T-cell (primary cell): ENCODE results near the gene RBM12. TPM values are rescaled to one million over a fixed set of nuclear protein-coding genes. Genes with fewer than 3 reads are reported as not detected.
"Not testable (repeated sequence)": the region's sequence is repeated elsewhere in the genome, so short reads cannot be mapped to it uniquely, and the experiment has no call there.

Experiments
- ATAC-seq, 4 experiments: fragments of 200-7000 bp in 3 of 4; fragments of 150-1000 bp in 1 of 4; cut with Tn5 transposase; replicated peaks in 1 of 4; 1 replicate in 3 of 4; 2 replicates in 1 of 4; pipeline ENCODE4 v1.10.0; 2021; ENCODE audit warnings: moderate library complexity in 3 of 4, mild to moderate bottlenecking in 2 of 4, moderate number of reproducible peaks in 1 of 4
- CTCF ChIA-PET, 2 donors: fragments of 300-600 bp; sonication (Branson Sonifier 250); formaldehyde crosslinking; loops; one replicate each; lab custom pipeline; 2022; ENCODE audit warnings: antibody characterized with exemption in 2 of 2; lab: Charles Lee
- POLR2A ChIA-PET, 2 donors: fragments of 300-600 bp; sonication (Branson Sonifier 250); formaldehyde crosslinking; loops; one replicate each; lab custom pipeline; 2022; ENCODE audit warnings: antibody characterized with exemption in 2 of 2; lab: Charles Lee
- DNase-seq, 35 experiments: peaks; one replicate each; pipeline versions ENCODE4 v3.0.0 to v3.0.0-alpha.2; 2013 to 2023
- H3K27ac ChIP-seq: one replicate; pipeline ENCODE4 v1.5.1; 2013; ENCODE audit warnings: low read length
- H3K27me3 ChIP-seq, 2 experiments: replicated peaks in 1 of 2; 1 replicate in 1 of 2; 2 replicates in 1 of 2; pipeline versions ENCODE4 v1.6.1 to v1.7.0; 2013; ENCODE audit warnings: low read length in 1 of 2, mixed read lengths in 1 of 2; ENCODE audit not compliant: control insufficient read depth in 2 of 2, insufficient read depth in 2 of 2; ENCODE audit errors: extremely low read depth in 1 of 2
- H3K36me3 ChIP-seq, 2 donors: 1 replicate in 1 of 2; 2 replicates in 1 of 2; pipeline versions ENCODE4 v1.6.1 to v1.7.0; 2013; ENCODE audit warnings: low read length in 1 of 2; ENCODE audit not compliant: control insufficient read depth in 2 of 2, insufficient read depth in 1 of 2; ENCODE audit errors: extremely low read depth in 1 of 2
- H3K4me1 ChIP-seq, 2 experiments: 1 replicate in 1 of 2; 2 replicates in 1 of 2; pipeline versions ENCODE4 v1.6.1 to v1.7.0; 2013; ENCODE audit warnings: low read length in 2 of 2, mixed read lengths in 1 of 2; ENCODE audit not compliant: insufficient read depth in 2 of 2, control insufficient read depth in 1 of 2; ENCODE audit errors: extremely low read depth in 1 of 2
- H3K4me3 ChIP-seq, 2 donors: 1 replicate in 1 of 2; 2 replicates in 1 of 2; pipeline versions ENCODE4 v1.5.1 to v1.7.0; 2013; ENCODE audit warnings: mild to moderate bottlenecking in 2 of 2, low read length in 1 of 2, moderate library complexity in 1 of 2; ENCODE audit not compliant: control insufficient read depth in 1 of 2; ENCODE audit errors: extremely low read depth in 1 of 2
- H3K9me3 ChIP-seq: 2 replicates; pipeline ENCODE4 v1.7.0; 2013
- H3K27ac Mint-ChIP-seq, 2 donors: one replicate each; pipeline ENCODE4 v1.8.0; 2020 to 2021; ENCODE audit warnings: mild to moderate bottlenecking in 2 of 2, mixed read lengths in 2 of 2
- H3K27me3 Mint-ChIP-seq, 2 donors: one replicate each; pipeline ENCODE4 v1.8.0; 2021 to 2022; ENCODE audit warnings: mixed read lengths in 2 of 2
- H3K36me3 Mint-ChIP-seq: one replicate; pipeline ENCODE4 v1.8.0; 2021; ENCODE audit warnings: mixed read lengths
- H3K4me1 Mint-ChIP-seq, 3 donors: one replicate each; pipeline ENCODE4 v1.8.0; 2020 to 2022; ENCODE audit warnings: mixed read lengths in 3 of 3, mild to moderate bottlenecking in 1 of 3
- H3K4me3 Mint-ChIP-seq, 3 donors: one replicate each; pipeline ENCODE4 v1.8.0; 2020 to 2022; ENCODE audit warnings: mild to moderate bottlenecking in 3 of 3, mixed read lengths in 3 of 3, moderate library complexity in 3 of 3
- H3K9me3 Mint-ChIP-seq, 3 donors: one replicate each; pipeline ENCODE4 v1.8.0; 2020 to 2022; ENCODE audit warnings: mixed read lengths in 3 of 3
- WGBS: methylation state at CpG from one replicate; pipeline ENCODE4 v1.1.5; 2013; ENCODE audit warnings: missing lambda C conversion rate; ENCODE audit not compliant: insufficient coverage; 5-methylcytosine and 5-hydroxymethylcytosine counted together
- total RNA-seq, 35 experiments: library from RNA in 6 of 35; stranded (reverse) in 6 of 35; fragments of 120-200 nt in 1 of 35; gene quantifications; one replicate each; pipeline versions ENCODE4 v1.2.1 to v1.2.4 and lab custom pipeline; 2013 to 2026

RBM12 gene
- total RNA-seq, 5 donors from 2014 or later (not counting 1 experiment from before 2014, with no cell fraction given): 89.5 to 113 (median 109) TPM

GRCh38 chr20:35710884-35711587 lies 46.3 kb upstream of the RBM12 start:
- ATAC-seq (no peak), DNase-seq (no peak)
- peaks cover 49 to 61% (median 59%) of the 10 kb centered on the region in 3 donors for H3K4me1 Mint-ChIP-seq
- no peaks in the 10 kb centered on the region for H3K27me3 ChIP-seq
- H3K27me3 Mint-ChIP-seq: no peaks in the 10 kb centered on the region
- H3K27ac ChIP-seq: peak overlapping the region; percentile 35
- CTCF ChIA-PET: interaction anchor here in 1 of 2 donors (0.6 to 1.3 kb wide), 4 partner anchors 8 to 263 kb away, joined by 3 to 4 read pairs (median 3); no protein-coding TSS in a partner anchor
- peaks cover 2 to 22% of the 10 kb centered on the region in 2 experiments for H3K4me1 ChIP-seq
- no CpG with 5 or more reads among the region's 6 CpGs for WGBS
- POLR2A ChIA-PET: interaction anchor here (0.5 to 3.1 kb wide), 12 partner anchors 8 to 65 kb away, joined by 3 to 29 read pairs (median 4); partner anchors contain the start of gene RBM39 (in 1 of the 2)
- no peak overlapping the region for H3K4me3 ChIP-seq
- peaks cover 53% of the 10 kb centered on the region for H3K36me3 Mint-ChIP-seq
- no peaks in the 10 kb centered on the region for H3K9me3 ChIP-seq
- H3K36me3 ChIP-seq: peaks cover 14 to 89% of the 10 kb centered on the region in 2 donors
- H3K27ac Mint-ChIP-seq: peak overlapping the region; percentile 78 to 79
- peak overlapping the region in 2 of 3 donors; percentile 43 to 47 for H3K4me3 Mint-ChIP-seq
- H3K9me3 Mint-ChIP-seq: no peaks in the 10 kb centered on the region

GRCh38 chr20:35710039-35710438 lies 45.3 kb upstream of the RBM12 start:
- Histone ChIP-seq H3K4me3 (no peak overlapping the region), H3K9me3 (no peaks in the 10 kb centered on the region), H3K27ac (no peak overlapping the region), H3K27me3 (no peaks in the 10 kb centered on the region), H3K4me1 (peaks cover 2 to 18% of the 10 kb centered on the region in 2 experiments), H3K36me3 (peaks cover 10 to 89% of the 10 kb centered on the region in 2 donors)
- ATAC-seq (no peak), DNase-seq (no peak)
- H3K4me3 Mint-ChIP-seq: no peak overlapping the region
- H3K27me3 Mint-ChIP-seq: no peaks in the 10 kb centered on the region
- H3K36me3 Mint-ChIP-seq: peaks cover 55% of the 10 kb centered on the region
- H3K9me3 Mint-ChIP-seq: no peaks in the 10 kb centered on the region
- H3K27ac Mint-ChIP-seq: no peak overlapping the region
- peaks cover 40 to 54% (median 53%) of the 10 kb centered on the region in 3 donors for H3K4me1 Mint-ChIP-seq
- CTCF ChIA-PET: interaction anchor here (0.6 to 0.9 kb wide), 2 partner anchors 25 kb away, joined by 3 read pairs; no protein-coding TSS in a partner anchor
- POLR2A ChIA-PET: interaction anchor here (0.5 to 3.1 kb wide), 12 partner anchors 8 to 113 kb away, joined by 3 to 29 read pairs (median 4); no protein-coding TSS in a partner anchor

- H3K9me3 ChIP-seq: no peaks in the 10 kb centered on the region
- WGBS: no CpG with 5 or more reads among the region's 1 CpG
- no peaks in the 10 kb centered on the region for H3K9me3 Mint-ChIP-seq
- DNase-seq: no peak
- peaks cover 2 to 17% of the 10 kb centered on the region in 2 experiments for H3K4me1 ChIP-seq
- H3K36me3 Mint-ChIP-seq: peaks cover 61% of the 10 kb centered on the region
- CTCF ChIA-PET: no interaction called here
- POLR2A ChIA-PET: interaction anchor here (0.6 to 2.8 kb wide), 7 partner anchors 9 to 224 kb away, joined by 3 to 12 read pairs (median 4); no protein-coding TSS in a partner anchor
- H3K27me3 Mint-ChIP-seq: no peaks in the 10 kb centered on the region
- H3K27ac Mint-ChIP-seq: peak overlapping the region; percentile 24 to 70
- peaks cover 43 to 57% (median 54%) of the 10 kb centered on the region in 3 donors for H3K4me1 Mint-ChIP-seq
- H3K4me3 ChIP-seq: no peak overlapping the region
- no peak overlapping the region for H3K4me3 Mint-ChIP-seq
- H3K27ac ChIP-seq: peak overlapping the region; percentile 24
- peaks cover 9 to 90% of the 10 kb centered on the region in 2 donors for H3K36me3 ChIP-seq
- no peaks in the 10 kb centered on the region for H3K27me3 ChIP-seq
- ATAC-seq: no peak
Measured at GRCh38 chr20:35709259-35709658, 44.6 kb upstream of the RBM12 start.

GRCh38 chr20:35708502-35708901 lies 43.8 kb upstream of the RBM12 start:
- POLR2A ChIA-PET: interaction anchor here (0.5 to 2.0 kb wide), 7 partner anchors 10 to 34 kb away, joined by 3 to 12 read pairs (median 5); partner anchors contain the start of gene RBM39 (in 1 of the 2)
- H3K4me3 Mint-ChIP-seq: no peak overlapping the region
- Histone ChIP-seq H3K4me3 (no peak overlapping the region), H3K27me3 (no peaks in the 10 kb centered on the region), H3K4me1 (peaks cover 0 to 17% of the 10 kb centered on the region in 2 experiments), H3K9me3 (no peaks in the 10 kb centered on the region), H3K36me3 (peaks cover 7 to 91% of the 10 kb centered on the region in 2 donors), H3K27ac (no peak overlapping the region)
- H3K4me1 Mint-ChIP-seq: peaks cover 44 to 54% (median 50%) of the 10 kb centered on the region in 3 donors
- CTCF ChIA-PET: no interaction called here
- H3K36me3 Mint-ChIP-seq: peaks cover 65% of the 10 kb centered on the region
- ATAC-seq (no peak), DNase-seq (no peak)
- H3K27ac Mint-ChIP-seq: peak overlapping the region in 1 of 2 donors; percentile 60
- H3K9me3 Mint-ChIP-seq: no peaks in the 10 kb centered on the region
- H3K27me3 Mint-ChIP-seq: no peaks in the 10 kb centered on the region
- WGBS: no CpG with 5 or more reads among the region's 1 CpG

- H3K4me3 ChIP-seq, ATAC-seq, H3K4me1 ChIP-seq, H3K9me3 Mint-ChIP-seq, H3K4me3 Mint-ChIP-seq, H3K9me3 ChIP-seq, H3K27ac ChIP-seq, H3K27me3 Mint-ChIP-seq, H3K27me3 ChIP-seq, H3K27ac Mint-ChIP-seq, DNase-seq: not testable (repeated sequence)
- H3K36me3 ChIP-seq: peaks cover 0 to 91% of the 10 kb centered on the region in 2 donors
- Mint-ChIP-seq H3K36me3 (peaks cover 69% of the 10 kb centered on the region), H3K4me1 (peaks cover 45 to 49% (median 47%) of the 10 kb centered on the region in 3 donors)
- ChIA-PET POLR2A (interaction anchor here (0.5 to 1.4 kb wide), 7 partner anchors 12 to 1372 kb away, joined by 3 to 8 read pairs (median 3); no protein-coding TSS in a partner anchor), CTCF (interaction anchor here in 1 of 2 donors (0.7 kb wide), 1 partner anchor 22 kb away, joined by 4 read pairs; no protein-coding TSS in a partner anchor)
- WGBS: 100% methylated on average over 3 of the region's 17 CpGs
Measured at GRCh38 chr20:35706591-35707529, 42.2 kb upstream of the RBM12 start.
